ENCODE measurements around the gene MOXD1.

MOXD1 gene

GRCh38 chr6:132405143-132405915, 4.1 kb upstream of the MOXD1 start:
- H3K36me3 ChIP-seq (ENCODE audit: low read length): no peaks in the 10 kb centered on the region
- H3K4me3 ChIP-seq (ENCODE audit: insufficient read depth, low read length, poor library complexity, severe bottlenecking): no peak overlapping the region
- H3K9me2 ChIP-seq (replicated peaks; ENCODE audit: insufficient read depth, low read length): no peaks in the 10 kb centered on the region
- TF ChIP-seq EZH2phosphoT487 (conservative IDR thresholded peaks at IDR 0.05; ENCODE audit: low read length) (no peak), CTCF (IDR thresholded peaks at IDR 0.05; ENCODE audit: insufficient read depth, low read length, poor library complexity, severe bottlenecking) (no peak)
- H3K4me2 ChIP-seq (ENCODE audit: low read depth, low read length, poor library complexity, severe bottlenecking): no peak overlapping the region
- H4K20me1 ChIP-seq (ENCODE audit: low read depth, low read length): no peaks in the 10 kb centered on the region
- no peak overlapping the region for H3K9ac ChIP-seq (ENCODE audit: low read length)
- H3K27me3 ChIP-seq (ENCODE audit: low read length): no peaks in the 10 kb centered on the region
- H3K79me2 ChIP-seq (ENCODE audit: insufficient read depth, low read length): no peaks in the 10 kb centered on the region
- no peak overlapping the region for H3K27ac ChIP-seq (ENCODE audit: low read depth, low read length)
- H3F3A ChIP-seq (ENCODE audit: insufficient read depth): no peaks in the 10 kb centered on the region
- H2AFZ ChIP-seq (ENCODE audit: low read depth, low read length, severe bottlenecking): no peak overlapping the region
- H3K9me3 ChIP-seq (ENCODE audit: insufficient read depth, low read length): no peaks in the 10 kb centered on the region

GRCh38 chr6:132404736-132405135, 3.5 kb upstream of the MOXD1 start:
- H2AFZ ChIP-seq (ENCODE audit: low read depth, low read length, severe bottlenecking): no peak overlapping the region
- H3K27me3 ChIP-seq (ENCODE audit: low read length): no peaks in the 10 kb centered on the region
- no peaks in the 10 kb centered on the region for H3K79me2 ChIP-seq (ENCODE audit: insufficient read depth, low read length)
- no peak overlapping the region for H3K27ac ChIP-seq (ENCODE audit: low read depth, low read length)
- H4K20me1 ChIP-seq (ENCODE audit: low read depth, low read length): no peaks in the 10 kb centered on the region
- H3K4me3 ChIP-seq (ENCODE audit: insufficient read depth, low read length, poor library complexity, severe bottlenecking): no peak overlapping the region
- H3K9ac ChIP-seq (ENCODE audit: low read length): no peak overlapping the region
- H3K4me2 ChIP-seq (ENCODE audit: low read depth, low read length, poor library complexity, severe bottlenecking): no peak overlapping the region
- TF ChIP-seq CTCF (IDR thresholded peaks at IDR 0.05; ENCODE audit: insufficient read depth, low read length, poor library complexity, severe bottlenecking) (no peak), EZH2phosphoT487 (conservative IDR thresholded peaks at IDR 0.05; ENCODE audit: low read length) (no peak)
- H3K9me2 ChIP-seq (replicated peaks; ENCODE audit: insufficient read depth, low read length): no peaks in the 10 kb centered on the region
- 0 out of 2 replicates have a peak, but pooled peaks cover 4% of the 10 kb centered on the region for H3F3A ChIP-seq (ENCODE audit: insufficient read depth)
- no peaks in the 10 kb centered on the region for H3K9me3 ChIP-seq (ENCODE audit: insufficient read depth, low read length)
- H3K36me3 ChIP-seq (ENCODE audit: low read length): no peaks in the 10 kb centered on the region

- H3K9ac ChIP-seq (ENCODE audit: low read length): no peak overlapping the region
- H2AFZ ChIP-seq (ENCODE audit: low read depth, low read length, severe bottlenecking): no peak overlapping the region
- 0 out of 2 replicates have a peak, but pooled peaks cover 4% of the 10 kb centered on the region for H3F3A ChIP-seq (ENCODE audit: insufficient read depth)
- H3K27me3 ChIP-seq (ENCODE audit: low read length): no peaks in the 10 kb centered on the region
- no peaks in the 10 kb centered on the region for H3K9me2 ChIP-seq (replicated peaks; ENCODE audit: insufficient read depth, low read length)
- H3K79me2 ChIP-seq (ENCODE audit: insufficient read depth, low read length): no peaks in the 10 kb centered on the region
- no peak overlapping the region for H3K27ac ChIP-seq (ENCODE audit: low read depth, low read length)
- H3K4me3 ChIP-seq (ENCODE audit: insufficient read depth, low read length, poor library complexity, severe bottlenecking): no peak overlapping the region
- H3K9me3 ChIP-seq (ENCODE audit: insufficient read depth, low read length): no peaks in the 10 kb centered on the region
- no peak for TF ChIP-seq CTCF (IDR thresholded peaks at IDR 0.05; ENCODE audit: insufficient read depth, low read length, poor library complexity, severe bottlenecking)
- no peak for TF ChIP-seq EZH2phosphoT487 (conservative IDR thresholded peaks at IDR 0.05; ENCODE audit: low read length)
- H3K4me2 ChIP-seq (ENCODE audit: low read depth, low read length, poor library complexity, severe bottlenecking): no peak overlapping the region
- no peaks in the 10 kb centered on the region for H3K36me3 ChIP-seq (ENCODE audit: low read length)
- H4K20me1 ChIP-seq (ENCODE audit: low read depth, low read length): no peaks in the 10 kb centered on the region
Observed at GRCh38 chr6:132404330-132404729, 3.1 kb upstream of the MOXD1 start.

Data from SU-DHL-6 (cell line).